Measurements from ENCODE around the gene TMEM108. TPM values are rescaled to one million over a fixed set of nuclear protein-coding genes. Genes with fewer than 3 reads are reported as not detected.

TMEM108 gene
- polyA plus RNA-seq, 1 donor (not counting 4 experiments of a cell fraction or from before 2014, with no cell fraction given): not detected

DNA sequence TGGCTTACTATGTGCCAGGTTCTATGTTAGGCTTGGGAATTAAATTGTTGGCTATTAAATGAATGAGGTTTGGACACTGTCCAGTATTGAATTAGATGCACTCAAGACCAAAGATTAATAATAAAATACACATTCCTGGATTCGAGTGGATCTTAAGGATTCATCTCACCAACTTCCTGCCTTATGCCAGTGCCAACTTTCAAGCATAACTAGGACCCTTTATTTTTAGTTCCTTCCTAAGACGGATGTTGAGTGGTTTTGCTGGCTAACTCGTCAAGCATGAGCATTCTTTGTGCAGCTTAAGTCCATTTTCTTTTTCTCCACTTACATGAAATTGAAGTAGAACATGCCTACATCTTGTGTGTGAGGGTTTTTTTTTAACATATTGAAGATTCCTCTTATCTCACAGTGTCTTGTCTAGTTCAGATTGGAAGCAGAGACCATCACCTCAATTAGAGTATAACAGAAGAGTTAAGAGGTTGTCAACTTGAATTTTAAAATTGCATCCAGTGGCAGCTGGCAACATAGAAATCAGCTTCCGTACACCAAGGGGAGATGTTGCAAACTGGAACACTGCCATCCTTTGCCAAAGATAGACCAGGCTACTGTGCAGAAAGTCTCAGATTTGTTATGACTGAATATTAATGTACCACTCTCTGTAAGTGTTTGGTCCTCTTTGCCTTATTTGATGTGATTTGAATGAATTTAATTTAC is 255.4 kb downstream of the TMEM108 start:
- H3K36me3 ChIP-seq (ENCODE audit: control insufficient read depth in 2 of 2, extremely low read depth in 1 of 2, insufficient read depth in 2 of 2, low read length in 2 of 2): no peaks in the 10 kb centered on the region
- TF ChIP-seq EZH2 (IDR thresholded peaks at IDR 0.05; ENCODE audit: low read length): no peak
- TF ChIP-seq, protein P1, sequence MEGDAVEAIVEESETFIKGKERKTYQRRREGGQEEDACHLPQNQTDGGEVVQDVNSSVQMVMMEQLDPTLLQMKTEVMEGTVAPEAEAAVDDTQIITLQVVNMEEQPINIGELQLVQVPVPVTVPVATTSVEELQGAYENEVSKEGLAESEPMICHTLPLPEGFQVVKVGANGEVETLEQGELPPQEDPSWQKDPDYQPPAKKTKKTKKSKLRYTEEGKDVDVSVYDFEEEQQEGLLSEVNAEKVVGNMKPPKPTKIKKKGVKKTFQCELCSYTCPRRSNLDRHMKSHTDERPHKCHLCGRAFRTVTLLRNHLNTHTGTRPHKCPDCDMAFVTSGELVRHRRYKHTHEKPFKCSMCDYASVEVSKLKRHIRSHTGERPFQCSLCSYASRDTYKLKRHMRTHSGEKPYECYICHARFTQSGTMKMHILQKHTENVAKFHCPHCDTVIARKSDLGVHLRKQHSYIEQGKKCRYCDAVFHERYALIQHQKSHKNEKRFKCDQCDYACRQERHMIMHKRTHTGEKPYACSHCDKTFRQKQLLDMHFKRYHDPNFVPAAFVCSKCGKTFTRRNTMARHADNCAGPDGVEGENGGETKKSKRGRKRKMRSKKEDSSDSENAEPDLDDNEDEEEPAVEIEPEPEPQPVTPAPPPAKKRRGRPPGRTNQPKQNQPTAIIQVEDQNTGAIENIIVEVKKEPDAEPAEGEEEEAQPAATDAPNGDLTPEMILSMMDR (optimal IDR thresholded peaks at IDR 0.05 in 1 of 3, IDR thresholded peaks at IDR 0.05 in 1 of 3, conservative IDR thresholded peaks at IDR 0.05 in 1 of 3; ENCODE audit: extremely low read depth in 1 of 3, insufficient read depth in 2 of 3, low read length in 3 of 3): no peak
- H3K4me3 ChIP-seq (ENCODE audit: control insufficient read depth in 2 of 3, extremely low read depth in 1 of 3, insufficient read depth in 2 of 3, low read depth in 1 of 3, low read length in 3 of 3): no peak overlapping the region
- H3K27me3 ChIP-seq (ENCODE audit: control insufficient read depth, extremely low read depth, insufficient read depth, low read length): no peaks in the 10 kb centered on the region
- no peak overlapping the region for H2AFZ ChIP-seq (ENCODE audit: control insufficient read depth, low read length)
- dilution Hi-C loops (cut with MboI; ENCODE audit: extremely low pct_ligation_motif_present, low sequenced_read_pairs): no loop called here
- H3K79me2 ChIP-seq (ENCODE audit: control insufficient read depth, insufficient read depth, low read length): no peaks in the 10 kb centered on the region
- no peak for DNase-seq (ENCODE audit: low read depth, low spot score)
- no peak overlapping the region for H3K27ac ChIP-seq (ENCODE audit: control insufficient read depth, insufficient read depth, low read length)
- no peaks in the 10 kb centered on the region for H4K20me1 ChIP-seq (ENCODE audit: control insufficient read depth, extremely low read depth, insufficient read depth, low read length)
- H3K9me1 ChIP-seq (ENCODE audit: control insufficient read depth, extremely low read depth, insufficient read depth, low read length): no peaks in the 10 kb centered on the region
- no peak for FAIRE-seq
- peaks cover 8% of the 10 kb centered on the region for H3K4me1 ChIP-seq (ENCODE audit: control insufficient read depth, extremely low read depth, insufficient read depth, low read length)
- no peak overlapping the region for H3K9ac ChIP-seq (ENCODE audit: control insufficient read depth, extremely low read depth, insufficient read depth, low read length)
- H3K9me3 ChIP-seq (ENCODE audit: control insufficient read depth, low read depth, low read length): no peaks in the 10 kb centered on the region
- H3K4me2 ChIP-seq (ENCODE audit: control insufficient read depth, extremely low read depth, insufficient read depth, low read depth, low read length): no peak overlapping the region

DNA sequence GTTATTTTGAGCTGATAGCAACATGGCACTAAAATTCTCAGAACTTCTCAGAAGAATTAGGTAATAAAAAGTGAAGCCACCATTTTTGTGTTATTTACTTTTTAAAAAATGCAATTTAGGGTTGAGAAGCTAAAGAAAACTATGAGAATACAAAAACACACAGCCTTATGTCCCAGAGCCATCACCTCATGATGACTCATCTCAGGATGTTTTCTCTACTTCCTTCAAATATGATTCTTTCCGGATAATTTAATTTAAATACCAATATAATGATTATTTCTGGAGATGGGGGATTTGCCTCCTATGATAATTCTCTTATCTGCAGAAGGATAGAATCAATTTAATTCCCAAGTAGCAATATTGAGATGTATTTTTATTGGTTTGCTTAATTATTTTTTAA is 256.1 kb downstream of the TMEM108 start:
- Histone ChIP-seq H3K9me1 (ENCODE audit: control insufficient read depth, extremely low read depth, insufficient read depth, low read length) (no peaks in the 10 kb centered on the region), H3K36me3 (ENCODE audit: control insufficient read depth in 2 of 2, extremely low read depth in 1 of 2, insufficient read depth in 2 of 2, low read length in 2 of 2) (no peaks in the 10 kb centered on the region), H3K79me2 (ENCODE audit: control insufficient read depth, insufficient read depth, low read length) (no peaks in the 10 kb centered on the region), H3K9ac (ENCODE audit: control insufficient read depth, extremely low read depth, insufficient read depth, low read length) (no peak overlapping the region), H2AFZ (ENCODE audit: control insufficient read depth, low read length) (no peak overlapping the region), H3K4me1 (ENCODE audit: control insufficient read depth, extremely low read depth, insufficient read depth, low read length) (peaks cover 8% of the 10 kb centered on the region), H3K9me3 (ENCODE audit: control insufficient read depth, low read depth, low read length) (no peaks in the 10 kb centered on the region), H3K27me3 (ENCODE audit: control insufficient read depth, extremely low read depth, insufficient read depth, low read length) (no peaks in the 10 kb centered on the region), H4K20me1 (ENCODE audit: control insufficient read depth, extremely low read depth, insufficient read depth, low read length) (no peaks in the 10 kb centered on the region), H3K4me2 (ENCODE audit: control insufficient read depth, extremely low read depth, insufficient read depth, low read depth, low read length) (no peak overlapping the region), H3K4me3 (ENCODE audit: control insufficient read depth in 2 of 3, extremely low read depth in 1 of 3, insufficient read depth in 2 of 3, low read depth in 1 of 3, low read length in 3 of 3) (no peak overlapping the region), H3K27ac (ENCODE audit: control insufficient read depth, insufficient read depth, low read length) (no peak overlapping the region)
- dilution Hi-C loops (cut with MboI; ENCODE audit: extremely low pct_ligation_motif_present, low sequenced_read_pairs): no loop called here
- no peak for FAIRE-seq
- no peak for DNase-seq (ENCODE audit: low read depth, low spot score)
- TF ChIP-seq, protein P1 (optimal IDR thresholded peaks at IDR 0.05 in 1 of 3, IDR thresholded peaks at IDR 0.05 in 1 of 3, conservative IDR thresholded peaks at IDR 0.05 in 1 of 3; ENCODE audit: extremely low read depth in 1 of 3, insufficient read depth in 2 of 3, low read length in 3 of 3): no peak
- TF ChIP-seq EZH2 (IDR thresholded peaks at IDR 0.05; ENCODE audit: low read length): no peak

Measured in keratinocyte (primary cell).